ENCODE results near the gene MORN1.

The MORN1 gene

GRCh38 chr1:2358651-2359640, 32.4 kb downstream of the MORN1 start:
- H3K4me2 ChIP-seq (ENCODE audit: low read depth, low read length, poor library complexity, severe bottlenecking): no peak overlapping the region
- H3K36me3 ChIP-seq (ENCODE audit: insufficient read depth, low read length): no peaks in the 10 kb centered on the region
- H3K9me2 ChIP-seq (replicated peaks; ENCODE audit: low read depth, low read length): no peaks in the 10 kb centered on the region
- H3K27me3 ChIP-seq (ENCODE audit: insufficient read depth, low read length, poor library complexity, severe bottlenecking): no peaks in the 10 kb centered on the region
- no peak overlapping the region for H3K4me3 ChIP-seq (ENCODE audit: low read length, poor library complexity, severe bottlenecking)
- H3K79me2 ChIP-seq (ENCODE audit: insufficient read depth, low read length): no peaks in the 10 kb centered on the region
- H3F3A ChIP-seq (ENCODE audit: low read depth): no peaks in the 10 kb centered on the region
- no peak for TF ChIP-seq EZH2phosphoT487 (IDR thresholded peaks at IDR 0.05; ENCODE audit: borderline replicate concordance)
- TF ChIP-seq, protein P1, sequence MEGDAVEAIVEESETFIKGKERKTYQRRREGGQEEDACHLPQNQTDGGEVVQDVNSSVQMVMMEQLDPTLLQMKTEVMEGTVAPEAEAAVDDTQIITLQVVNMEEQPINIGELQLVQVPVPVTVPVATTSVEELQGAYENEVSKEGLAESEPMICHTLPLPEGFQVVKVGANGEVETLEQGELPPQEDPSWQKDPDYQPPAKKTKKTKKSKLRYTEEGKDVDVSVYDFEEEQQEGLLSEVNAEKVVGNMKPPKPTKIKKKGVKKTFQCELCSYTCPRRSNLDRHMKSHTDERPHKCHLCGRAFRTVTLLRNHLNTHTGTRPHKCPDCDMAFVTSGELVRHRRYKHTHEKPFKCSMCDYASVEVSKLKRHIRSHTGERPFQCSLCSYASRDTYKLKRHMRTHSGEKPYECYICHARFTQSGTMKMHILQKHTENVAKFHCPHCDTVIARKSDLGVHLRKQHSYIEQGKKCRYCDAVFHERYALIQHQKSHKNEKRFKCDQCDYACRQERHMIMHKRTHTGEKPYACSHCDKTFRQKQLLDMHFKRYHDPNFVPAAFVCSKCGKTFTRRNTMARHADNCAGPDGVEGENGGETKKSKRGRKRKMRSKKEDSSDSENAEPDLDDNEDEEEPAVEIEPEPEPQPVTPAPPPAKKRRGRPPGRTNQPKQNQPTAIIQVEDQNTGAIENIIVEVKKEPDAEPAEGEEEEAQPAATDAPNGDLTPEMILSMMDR (conservative IDR thresholded peaks at IDR 0.05; ENCODE audit: low read length): no peak
- H3K9ac ChIP-seq (ENCODE audit: low read depth, low read length, poor library complexity, severe bottlenecking): no peak overlapping the region
- H3K4me1 ChIP-seq (ENCODE audit: insufficient read depth, low read length, poor library complexity, severe bottlenecking): no peaks in the 10 kb centered on the region
- H4K20me1 ChIP-seq (ENCODE audit: insufficient read depth, low read length, poor library complexity, severe bottlenecking): no peaks in the 10 kb centered on the region
- no peaks in the 10 kb centered on the region for H3K9me3 ChIP-seq (ENCODE audit: insufficient read depth, low read depth, low read length)
- no peak overlapping the region for H2AFZ ChIP-seq (ENCODE audit: low read length)

DNA sequence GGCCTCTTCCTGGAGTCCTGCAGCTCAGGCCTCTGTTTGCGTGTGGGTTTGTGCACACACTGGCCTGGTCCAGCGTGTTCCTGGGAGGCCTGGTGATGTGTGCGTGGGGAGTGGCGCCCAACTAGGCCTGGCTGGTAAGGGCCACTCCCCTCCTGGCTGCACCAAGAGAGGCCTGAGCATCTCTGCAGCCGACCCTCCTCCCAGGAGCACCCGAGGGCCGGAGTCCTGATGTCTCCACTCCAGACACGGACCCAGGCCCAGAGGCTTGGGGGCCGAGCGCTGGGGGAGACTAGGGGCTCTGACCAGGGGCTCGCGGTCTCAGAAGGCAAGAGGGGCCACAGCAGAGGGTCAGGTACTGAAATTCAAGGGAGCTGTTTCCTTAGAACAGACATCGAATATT, 33.3 kb downstream of the MORN1 start:
- Histone ChIP-seq H3K9me2 (replicated peaks; ENCODE audit: low read depth, low read length) (no peaks in the 10 kb centered on the region), H3K36me3 (ENCODE audit: insufficient read depth, low read length) (no peaks in the 10 kb centered on the region), H3K27me3 (ENCODE audit: insufficient read depth, low read length, poor library complexity, severe bottlenecking) (no peaks in the 10 kb centered on the region), H3K79me2 (ENCODE audit: insufficient read depth, low read length) (no peaks in the 10 kb centered on the region), H3F3A (ENCODE audit: low read depth) (no peaks in the 10 kb centered on the region), H3K9ac (ENCODE audit: low read depth, low read length, poor library complexity, severe bottlenecking) (no peak overlapping the region), H3K4me1 (ENCODE audit: insufficient read depth, low read length, poor library complexity, severe bottlenecking) (no peaks in the 10 kb centered on the region), H3K9me3 (ENCODE audit: insufficient read depth, low read depth, low read length) (no peaks in the 10 kb centered on the region), H3K4me3 (ENCODE audit: low read length, poor library complexity, severe bottlenecking) (no peak overlapping the region), H3K4me2 (ENCODE audit: low read depth, low read length, poor library complexity, severe bottlenecking) (no peak overlapping the region), H2AFZ (ENCODE audit: low read length) (no peak overlapping the region), H4K20me1 (ENCODE audit: insufficient read depth, low read length, poor library complexity, severe bottlenecking) (no peaks in the 10 kb centered on the region)
- no peak for TF ChIP-seq EZH2phosphoT487 (IDR thresholded peaks at IDR 0.05; ENCODE audit: borderline replicate concordance)
- TF ChIP-seq, protein P1 (conservative IDR thresholded peaks at IDR 0.05; ENCODE audit: low read length): no peak

GRCh38 chr1:2356911-2357845, 34.2 kb downstream of the MORN1 start:
- no peaks in the 10 kb centered on the region for H3K27me3 ChIP-seq (ENCODE audit: insufficient read depth, low read length, poor library complexity, severe bottlenecking)
- no peak overlapping the region for H2AFZ ChIP-seq (ENCODE audit: low read length)
- no peaks in the 10 kb centered on the region for H4K20me1 ChIP-seq (ENCODE audit: insufficient read depth, low read length, poor library complexity, severe bottlenecking)
- H3K4me3 ChIP-seq (ENCODE audit: low read length, poor library complexity, severe bottlenecking): no peak overlapping the region
- no peaks in the 10 kb centered on the region for H3K9me3 ChIP-seq (ENCODE audit: insufficient read depth, low read depth, low read length)
- H3K9ac ChIP-seq (ENCODE audit: low read depth, low read length, poor library complexity, severe bottlenecking): no peak overlapping the region
- TF ChIP-seq, protein P1 (conservative IDR thresholded peaks at IDR 0.05; ENCODE audit: low read length): no peak
- no peak for TF ChIP-seq EZH2phosphoT487 (IDR thresholded peaks at IDR 0.05; ENCODE audit: borderline replicate concordance)
- H3K4me1 ChIP-seq (ENCODE audit: insufficient read depth, low read length, poor library complexity, severe bottlenecking): no peaks in the 10 kb centered on the region
- no peaks in the 10 kb centered on the region for H3K79me2 ChIP-seq (ENCODE audit: insufficient read depth, low read length)
- no peaks in the 10 kb centered on the region for H3F3A ChIP-seq (ENCODE audit: low read depth)
- H3K36me3 ChIP-seq (ENCODE audit: insufficient read depth, low read length): no peaks in the 10 kb centered on the region
- H3K4me2 ChIP-seq (ENCODE audit: low read depth, low read length, poor library complexity, severe bottlenecking): no peak overlapping the region
- H3K9me2 ChIP-seq (replicated peaks; ENCODE audit: low read depth, low read length): no peaks in the 10 kb centered on the region
